GM23338 (cell line): ENCODE data around the gene CTNS. TPM values are rescaled to one million over a fixed set of nuclear protein-coding genes. Genes with fewer than 3 reads are reported as not detected.
A peak's percentile ranks its signal among the peaks of the same experiment; 100 is the strongest.

Experiments used
- ATAC-seq: fragments of 200-7000 bp; cut with Tn5 transposase; 3 replicates; pipeline ENCODE4 v1.9.1; 2020
- DNase-seq: peaks from one replicate; pipeline ENCODE4 v3.0.0-alpha.2; 2015; ENCODE audit warnings: low spot score
- H2AFZ ChIP-seq: fragments of 200-600 bp; sonication (generic); 2 replicates; pipeline ENCODE4 v1.8.0; 2016; ENCODE audit warnings: antibody characterized with exemption, mild to moderate bottlenecking, moderate library complexity
- H3F3A ChIP-seq: fragments of 200-600 bp; sonication (generic); replicated peaks from 2 replicates; pipeline ENCODE4 v1.8.0; 2017; ENCODE audit warnings: antibody characterized with exemption, mixed run types, low read depth
- H3K27ac ChIP-seq: fragments of 200-600 bp; sonication (generic); 2 replicates; pipeline ENCODE4 v1.6.1; 2016; ENCODE audit warnings: low read depth
- H3K27me3 ChIP-seq: fragments of 200-600 bp; sonication (generic); 2 replicates; pipeline ENCODE4 v1.8.0; 2016; ENCODE audit warnings: mild to moderate bottlenecking, mixed run types, moderate library complexity; ENCODE audit not compliant: insufficient read depth
- H3K36me3 ChIP-seq: fragments of 200-600 bp; sonication (generic); 2 replicates; pipeline ENCODE4 v1.8.0; 2016; ENCODE audit warnings: mild to moderate bottlenecking; ENCODE audit not compliant: insufficient read depth
- H3K4me1 ChIP-seq: fragments of 200-600 bp; sonication (generic); 2 replicates; pipeline ENCODE4 v1.8.0; 2016; ENCODE audit warnings: mild to moderate bottlenecking, moderate library complexity; ENCODE audit not compliant: insufficient read depth
- H3K4me2 ChIP-seq: fragments of 200-600 bp; sonication (generic); 2 replicates; pipeline ENCODE4 v1.7.1; 2017; ENCODE audit warnings: mixed run types
- H3K4me3 ChIP-seq: fragments of 200-600 bp; sonication (generic); 2 replicates; pipeline ENCODE4 v1.6.1; 2016; ENCODE audit warnings: mixed run types
- H3K79me2 ChIP-seq: fragments of 200-600 bp; sonication (generic); replicated peaks from 2 replicates; pipeline ENCODE4 v1.8.0; 2017; ENCODE audit warnings: mild to moderate bottlenecking; ENCODE audit not compliant: insufficient read depth
- H3K9me2 ChIP-seq: fragments of 200-600 bp; sonication (generic); 2 replicates; pipeline ENCODE4 v1.8.0; 2017; ENCODE audit not compliant: insufficient read depth
- H4K20me1 ChIP-seq: fragments of 200-600 bp; sonication (generic); replicated peaks from 2 replicates; pipeline ENCODE4 v1.8.0; 2017; ENCODE audit warnings: mild to moderate bottlenecking; ENCODE audit not compliant: insufficient read depth
- H3K27ac Mint-ChIP-seq: 2 replicates; pipeline ENCODE4 v1.8.0; 2020; ENCODE audit warnings: inconsistent platforms, mild to moderate bottlenecking, moderate library complexity, mixed read lengths
- H3K27me3 Mint-ChIP-seq: 3 replicates; pipeline ENCODE4 v1.8.0; 2022; ENCODE audit warnings: low read depth, mild to moderate bottlenecking, moderate library complexity, mixed read lengths, inconsistent platforms; ENCODE audit not compliant: insufficient read depth, poor library complexity
- H3K36me3 Mint-ChIP-seq: 3 replicates; pipeline ENCODE4 v1.8.0; 2021; ENCODE audit warnings: low read depth, mild to moderate bottlenecking, inconsistent platforms, moderate library complexity, mixed read lengths
- H3K4me1 Mint-ChIP-seq: 3 replicates; pipeline ENCODE4 v1.8.0; 2020; ENCODE audit warnings: mild to moderate bottlenecking, inconsistent platforms, mixed read lengths
- H3K4me3 Mint-ChIP-seq: 3 replicates; pipeline ENCODE4 v1.8.0; 2021; ENCODE audit warnings: moderate library complexity, mild to moderate bottlenecking, inconsistent platforms, mixed read lengths
- H3K9me3 Mint-ChIP-seq: 3 replicates; pipeline ENCODE4 v1.8.0; 2020; ENCODE audit warnings: moderate library complexity, mild to moderate bottlenecking, inconsistent platforms, mixed read lengths
- CREB1 ChIP-seq: fragments of 250-450 bp; sonication (Bioruptor Pico); IDR thresholded peaks from 2 replicates; pipeline ENCODE4 v1.5.0; 2020; ENCODE audit warnings: low read depth, mild to moderate bottlenecking, moderate library complexity
- EZH2 ChIP-seq: fragments of 200-600 bp; sonication (generic); IDR thresholded peaks from one replicate; pipeline ENCODE4 v1.8.0; 2017; ENCODE audit warnings: antibody characterized with exemption, mild to moderate bottlenecking, low read depth; ENCODE audit not compliant: unreplicated experiment
- EZH2phosphoT487 ChIP-seq: fragments of 200-600 bp; sonication (generic); IDR thresholded peaks from one replicate; pipeline ENCODE4 v1.8.1; 2018; ENCODE audit warnings: antibody characterized with exemption; ENCODE audit not compliant: unreplicated experiment
- JUNB ChIP-seq: IDR thresholded peaks from one replicate; pipeline ENCODE4 v1.6.1; 2016; ENCODE audit warnings: antibody characterized with exemption; ENCODE audit not compliant: unreplicated experiment
- NANOG ChIP-seq: IDR thresholded peaks from 2 replicates; pipeline ENCODE4 v1.6.1; 2016; ENCODE audit warnings: antibody characterized with exemption, borderline replicate concordance
- POLR2AphosphoS5 ChIP-seq: IDR thresholded peaks from 2 replicates; pipeline ENCODE4 v1.6.1; 2016; ENCODE audit warnings: antibody characterized with exemption, low read depth
- STAT1 ChIP-seq: IDR thresholded peaks from one replicate; pipeline ENCODE4 v1.6.1; 2016; ENCODE audit warnings: antibody characterized with exemption; ENCODE audit not compliant: unreplicated experiment
- ZNF114 ChIP-seq: fragments of 250-450 bp; sonication (Bioruptor Pico); IDR thresholded peaks from 2 replicates; pipeline ENCODE4 v1.5.0; 2020; ENCODE audit warnings: mild to moderate bottlenecking, moderate library complexity
- ZNF331 ChIP-seq: fragments of 250-450 bp; sonication (Bioruptor Pico); IDR thresholded peaks from 2 replicates; pipeline ENCODE4 v1.5.0; 2020; ENCODE audit warnings: low read depth, mild to moderate bottlenecking, moderate library complexity
- ZNF462 ChIP-seq: fragments of 250-450 bp; sonication (Bioruptor Pico); IDR thresholded peaks from 2 replicates; pipeline ENCODE4 v1.5.0; 2020; ENCODE audit warnings: mild to moderate bottlenecking, moderate library complexity
- long read RNA-seq: library from polyadenylated mRNA; unstranded; transcript quantifications from one replicate; pipeline ENCODE4 v2.0.0, GENCODE V29; 2020; ENCODE audit not compliant: unreplicated experiment
- polyA plus RNA-seq: library from polyadenylated mRNA; unstranded; fragments of >200 nt; fragmentation: Nextera tagmentation; extraction: Ambion mirVana; gene quantifications from 2 replicates; pipeline ENCODE4 v1.2.1, GENCODE V29; 2016
- total RNA-seq: library from RNA; depleted of rRNA; stranded (reverse); fragments of >200 nt; shearing (Covaris generic); gene quantifications from 2 replicates; pipeline ENCODE4 v1.2.3, GENCODE V29; 2014; rRNA removed
- TF ChIP-seq, protein P1 (sequence below): IDR thresholded peaks from one replicate; pipeline ENCODE4 v1.6.1; 2018; ENCODE audit warnings: antibody characterized with exemption; ENCODE audit not compliant: unreplicated experiment
- TF ChIP-seq, protein P2 (sequence below), 2 experiments: fragments of 200-600 bp in 1 of 2; sonication (generic) in 1 of 2; conservative IDR thresholded peaks; 2 replicates each; pipeline versions ENCODE4 v1.5.1 to v1.6.1; 2016 to 2017; ENCODE audit warnings: antibody characterized with exemption in 2 of 2, low read depth in 2 of 2, mild to moderate bottlenecking in 2 of 2, moderate library complexity in 1 of 2
- TF ChIP-seq, protein P3 (sequence below): IDR thresholded peaks from 2 replicates; pipeline ENCODE4 v1.6.1; 2016; ENCODE audit warnings: antibody characterized with exemption

The CTNS gene
- total RNA-seq: 21.8 and 30.1 TPM in 2 replicates
- 5.9 and 6.4 TPM in 2 replicates for polyA plus RNA-seq
- long read RNA-seq, partial matches to known transcripts: 0 of 11 reads
- long read RNA-seq, other reads (novel, unspliced or antisense): 7 of 11 reads

- no peaks in the 10 kb centered on the region for H3F3A ChIP-seq
- H3K27me3 ChIP-seq: no peaks in the 10 kb centered on the region
- Mint-ChIP-seq H3K27me3 (peaks cover 11% of the 10 kb centered on the region), H3K4me3 (peak within 1 kb of the TSS; percentile 93), H3K27ac (peak within 1 kb of the TSS; percentile 99), H3K36me3 (peaks cover 12% of the 10 kb centered on the region), H3K4me1 (peaks cover 16% of the 10 kb centered on the region), H3K9me3 (no peaks in the 10 kb centered on the region)
- peak within 1 kb of the TSS; percentile 96 for H2AFZ ChIP-seq
- H3K4me1 ChIP-seq: peaks cover 11% of the 10 kb centered on the region; the same call in 1 of the 2 replicates
- TF ChIP-seq, protein P1, sequence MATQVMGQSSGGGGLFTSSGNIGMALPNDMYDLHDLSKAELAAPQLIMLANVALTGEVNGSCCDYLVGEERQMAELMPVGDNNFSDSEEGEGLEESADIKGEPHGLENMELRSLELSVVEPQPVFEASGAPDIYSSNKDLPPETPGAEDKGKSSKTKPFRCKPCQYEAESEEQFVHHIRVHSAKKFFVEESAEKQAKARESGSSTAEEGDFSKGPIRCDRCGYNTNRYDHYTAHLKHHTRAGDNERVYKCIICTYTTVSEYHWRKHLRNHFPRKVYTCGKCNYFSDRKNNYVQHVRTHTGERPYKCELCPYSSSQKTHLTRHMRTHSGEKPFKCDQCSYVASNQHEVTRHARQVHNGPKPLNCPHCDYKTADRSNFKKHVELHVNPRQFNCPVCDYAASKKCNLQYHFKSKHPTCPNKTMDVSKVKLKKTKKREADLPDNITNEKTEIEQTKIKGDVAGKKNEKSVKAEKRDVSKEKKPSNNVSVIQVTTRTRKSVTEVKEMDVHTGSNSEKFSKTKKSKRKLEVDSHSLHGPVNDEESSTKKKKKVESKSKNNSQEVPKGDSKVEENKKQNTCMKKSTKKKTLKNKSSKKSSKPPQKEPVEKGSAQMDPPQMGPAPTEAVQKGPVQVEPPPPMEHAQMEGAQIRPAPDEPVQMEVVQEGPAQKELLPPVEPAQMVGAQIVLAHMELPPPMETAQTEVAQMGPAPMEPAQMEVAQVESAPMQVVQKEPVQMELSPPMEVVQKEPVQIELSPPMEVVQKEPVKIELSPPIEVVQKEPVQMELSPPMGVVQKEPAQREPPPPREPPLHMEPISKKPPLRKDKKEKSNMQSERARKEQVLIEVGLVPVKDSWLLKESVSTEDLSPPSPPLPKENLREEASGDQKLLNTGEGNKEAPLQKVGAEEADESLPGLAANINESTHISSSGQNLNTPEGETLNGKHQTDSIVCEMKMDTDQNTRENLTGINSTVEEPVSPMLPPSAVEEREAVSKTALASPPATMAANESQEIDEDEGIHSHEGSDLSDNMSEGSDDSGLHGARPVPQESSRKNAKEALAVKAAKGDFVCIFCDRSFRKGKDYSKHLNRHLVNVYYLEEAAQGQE: no peak
- TF ChIP-seq JUNB: no peak
- TF ChIP-seq, protein P2, sequence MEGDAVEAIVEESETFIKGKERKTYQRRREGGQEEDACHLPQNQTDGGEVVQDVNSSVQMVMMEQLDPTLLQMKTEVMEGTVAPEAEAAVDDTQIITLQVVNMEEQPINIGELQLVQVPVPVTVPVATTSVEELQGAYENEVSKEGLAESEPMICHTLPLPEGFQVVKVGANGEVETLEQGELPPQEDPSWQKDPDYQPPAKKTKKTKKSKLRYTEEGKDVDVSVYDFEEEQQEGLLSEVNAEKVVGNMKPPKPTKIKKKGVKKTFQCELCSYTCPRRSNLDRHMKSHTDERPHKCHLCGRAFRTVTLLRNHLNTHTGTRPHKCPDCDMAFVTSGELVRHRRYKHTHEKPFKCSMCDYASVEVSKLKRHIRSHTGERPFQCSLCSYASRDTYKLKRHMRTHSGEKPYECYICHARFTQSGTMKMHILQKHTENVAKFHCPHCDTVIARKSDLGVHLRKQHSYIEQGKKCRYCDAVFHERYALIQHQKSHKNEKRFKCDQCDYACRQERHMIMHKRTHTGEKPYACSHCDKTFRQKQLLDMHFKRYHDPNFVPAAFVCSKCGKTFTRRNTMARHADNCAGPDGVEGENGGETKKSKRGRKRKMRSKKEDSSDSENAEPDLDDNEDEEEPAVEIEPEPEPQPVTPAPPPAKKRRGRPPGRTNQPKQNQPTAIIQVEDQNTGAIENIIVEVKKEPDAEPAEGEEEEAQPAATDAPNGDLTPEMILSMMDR (conservative IDR thresholded peaks at IDR 0.05; ENCODE audit: low read depth in 2 of 2): no peak
- TF ChIP-seq STAT1: no peak
- TF ChIP-seq, protein P3, sequence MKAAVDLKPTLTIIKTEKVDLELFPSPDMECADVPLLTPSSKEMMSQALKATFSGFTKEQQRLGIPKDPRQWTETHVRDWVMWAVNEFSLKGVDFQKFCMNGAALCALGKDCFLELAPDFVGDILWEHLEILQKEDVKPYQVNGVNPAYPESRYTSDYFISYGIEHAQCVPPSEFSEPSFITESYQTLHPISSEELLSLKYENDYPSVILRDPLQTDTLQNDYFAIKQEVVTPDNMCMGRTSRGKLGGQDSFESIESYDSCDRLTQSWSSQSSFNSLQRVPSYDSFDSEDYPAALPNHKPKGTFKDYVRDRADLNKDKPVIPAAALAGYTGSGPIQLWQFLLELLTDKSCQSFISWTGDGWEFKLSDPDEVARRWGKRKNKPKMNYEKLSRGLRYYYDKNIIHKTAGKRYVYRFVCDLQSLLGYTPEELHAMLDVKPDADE: peak; percentile 96
- TF ChIP-seq EZH2phosphoT487: no peak
- peak; percentile 95 for TF ChIP-seq POLR2AphosphoS5
- no peak for TF ChIP-seq ZNF331 (CRISPR knock-in tag)
- no peak for TF ChIP-seq ZNF462 (CRISPR knock-in tag)
- no peak for TF ChIP-seq NANOG
- TF ChIP-seq CREB1 (CRISPR knock-in tag): peak; percentile 39; the same call in 1 of the 2 replicates
- TF ChIP-seq EZH2: no peak
- TF ChIP-seq ZNF114 (CRISPR knock-in tag): no peak
- H3K4me2 ChIP-seq: peak within 1 kb of the TSS; percentile 96
- H3K27ac ChIP-seq: peak within 1 kb of the TSS; percentile 97
- H3K36me3 ChIP-seq: no peaks in the 10 kb centered on the region
- ATAC-seq (peak; percentile 93), DNase-seq (peak; percentile 98)
- H4K20me1 ChIP-seq: peaks cover 12% of the 10 kb centered on the region
- no peaks in the 10 kb centered on the region for H3K9me2 ChIP-seq
- peak within 1 kb of the TSS; percentile 94 for H3K4me3 ChIP-seq
- H3K79me2 ChIP-seq: peaks cover 54% of the 10 kb centered on the region
Observed at GRCh38 chr17:3636154-3636907, at the start of gene CTNS, which contains the start of gene SHPK. Gene CTNS (plus strand): TSS chr17:3636760. CDS start chr17:3640207, 3,447 bp downstream. Gene SHPK (minus strand): TSS chr17:3636250. CDS start chr17:3636219, 31 bp downstream.
